Measurements from ENCODE around the gene VPS13D.

DNA sequence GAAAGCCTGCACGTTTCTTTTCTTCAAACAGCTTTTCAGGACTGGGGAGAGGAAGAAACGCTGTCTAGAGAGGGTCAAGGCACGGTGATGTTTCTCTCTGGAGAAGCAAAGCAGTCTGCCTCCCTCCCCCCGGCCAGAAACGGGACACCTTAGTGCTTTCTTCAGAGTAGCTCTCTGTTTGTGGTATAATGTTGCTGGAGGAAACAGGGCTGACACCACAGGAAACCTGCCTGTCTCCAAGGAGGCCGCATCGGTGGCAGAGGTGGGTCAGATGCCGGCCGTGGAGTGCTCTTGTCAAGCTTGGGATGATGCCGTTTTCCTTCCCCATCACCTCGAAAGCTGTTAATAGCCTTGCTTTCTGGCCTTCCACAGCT, 248.8 kb downstream of the VPS13D start:
- TF ChIP-seq GATA1 (IDR thresholded peaks at IDR 0.05; ENCODE audit: low read depth, low read length) (no peak), POLR2A (IDR thresholded peaks at IDR 0.05; ENCODE audit: low read length) (no peak)

Data from erythroblast (primary cell).